Endodermal cell (in vitro differentiated cells): ENCODE data around the gene WDR54. TPM values are rescaled to one million over a fixed set of nuclear protein-coding genes. Genes with fewer than 3 reads are reported as not detected.
"Not testable (repeated sequence)": the region's sequence is repeated elsewhere in the genome, so short reads cannot be mapped to it uniquely, and the experiment has no call there.

Experiments used
- DNase-seq: peaks from one replicate; pipeline ENCODE4 v3.0.0-alpha.2; 2017
- H3K27ac ChIP-seq: 2 replicates; pipeline ENCODE4 v1.5.1; 2013; ENCODE audit warnings: mild to moderate bottlenecking, low read depth, low read length, moderate library complexity
- H3K27me3 ChIP-seq: 2 replicates; pipeline ENCODE4 v1.6.1; 2013; ENCODE audit warnings: mild to moderate bottlenecking, low read length, moderate library complexity; ENCODE audit not compliant: insufficient read depth, control insufficient read depth, poor library complexity, severe bottlenecking
- H3K36me3 ChIP-seq: 2 replicates; pipeline ENCODE4 v1.7.0; 2013; ENCODE audit warnings: mild to moderate bottlenecking, low read length, moderate library complexity; ENCODE audit not compliant: control insufficient read depth, insufficient read depth
- H3K4me1 ChIP-seq: one replicate; pipeline ENCODE4 v1.7.0; 2013; ENCODE audit warnings: low read length; ENCODE audit not compliant: control insufficient read depth, insufficient read depth
- H3K4me3 ChIP-seq: 2 replicates; pipeline ENCODE4 v1.5.1; 2013; ENCODE audit warnings: mild to moderate bottlenecking, low read length, moderate library complexity
- H3K9ac ChIP-seq: 2 replicates; pipeline ENCODE4 v1.6.1; 2013; ENCODE audit warnings: mild to moderate bottlenecking, low read length, moderate library complexity; ENCODE audit not compliant: poor library complexity, severe bottlenecking; ENCODE audit errors: extremely low read depth
- H3K9me3 ChIP-seq: 2 replicates; pipeline ENCODE4 v1.6.1; 2013; ENCODE audit warnings: mild to moderate bottlenecking, low read length, moderate library complexity; ENCODE audit not compliant: control insufficient read depth
- H3K27ac Mint-ChIP-seq: 2 replicates; pipeline ENCODE4 v1.8.0; 2020; ENCODE audit warnings: mixed read lengths
- H3K27me3 Mint-ChIP-seq: 2 replicates; pipeline ENCODE4 v1.8.0; 2021; ENCODE audit warnings: mild to moderate bottlenecking, mixed read lengths; ENCODE audit not compliant: insufficient read depth
- H3K36me3 Mint-ChIP-seq: 2 replicates; pipeline ENCODE4 v1.8.0; 2020; ENCODE audit warnings: low read depth, mixed read lengths
- H3K4me1 Mint-ChIP-seq: 2 replicates; pipeline ENCODE4 v1.8.0; 2020; ENCODE audit warnings: mixed read lengths
- H3K4me3 Mint-ChIP-seq: 2 replicates; pipeline ENCODE4 v1.8.0; 2020; ENCODE audit warnings: mild to moderate bottlenecking, moderate library complexity, mixed read lengths
- H3K9me3 Mint-ChIP-seq: 2 replicates; pipeline ENCODE4 v1.8.0; 2020; ENCODE audit warnings: mild to moderate bottlenecking, mixed read lengths
- CTCF ChIP-seq: fragments of 200-600 bp; sonication (generic); conservative IDR thresholded peaks from 2 replicates; pipeline ENCODE4 v1.5.0; 2021; ENCODE audit warnings: antibody characterized with exemption, mild to moderate bottlenecking
- WGBS, 2 experiments: methylation state at CpG; one replicate each; pipeline versions ENCODE4 v1.1.5 to v1.1.7; 2013; ENCODE audit warnings: missing lambda C conversion rate in 2 of 2, mixed read lengths in 1 of 2; ENCODE audit not compliant: insufficient coverage in 1 of 2, insufficient read length in 1 of 2; 5-methylcytosine and 5-hydroxymethylcytosine counted together
- total RNA-seq, 2 donors: library from RNA; stranded (reverse); fragmentation: NEBNext Ultra II Directional in 1 of 2; extraction: Animal tissue kit (Norgen Biotek cat#: 25700) in 1 of 2; gene quantifications; 2 replicates in 1 of 2; 3 replicates in 1 of 2; pipeline ENCODE4 v1.2.1, GENCODE V29; 2021

WDR54 gene
- total RNA-seq, 2 donors from 2014 or later: 43.1 to 69.4 TPM

- H3K36me3 Mint-ChIP-seq: peaks cover 26% of the 10 kb centered on the region
- Histone ChIP-seq H3K9ac (peak within 1 kb of the TSS; percentile 84), H3K4me3 (peak within 1 kb of the TSS; percentile 93), H3K4me1 (no peaks in the 10 kb centered on the region), H3K27me3 (no peaks in the 10 kb centered on the region), H3K36me3 (peaks cover 27% of the 10 kb centered on the region), H3K9me3 (no peaks in the 10 kb centered on the region), H3K27ac (peak within 1 kb of the TSS; percentile 88)
- H3K27me3 Mint-ChIP-seq: no peaks in the 10 kb centered on the region
- peak within 1 kb of the TSS; percentile 83 for H3K4me3 Mint-ChIP-seq
- H3K4me1 Mint-ChIP-seq: peaks cover 27% of the 10 kb centered on the region
- peak within 1 kb of the TSS; percentile 99 for H3K27ac Mint-ChIP-seq
- H3K9me3 Mint-ChIP-seq: no peaks in the 10 kb centered on the region
- WGBS, 2 experiments: 0% methylated on average over 16 to 38 of the region's 38 CpGs
- no peak for TF ChIP-seq CTCF
- peak; percentile 100 for DNase-seq
Measured at GRCh38 chr2:74458132-74458937, 36.8 kb downstream of the WDR54 start, which contains the start of gene WBP1. Gene WBP1 (plus strand): TSS chr2:74458438. CDS start chr2:74458603, 165 bp downstream.

- no peaks in the 10 kb centered on the region for H3K9me3 ChIP-seq
- Mint-ChIP-seq H3K36me3 (peaks cover 27% of the 10 kb centered on the region), H3K4me1 (peaks cover 27% of the 10 kb centered on the region), H3K4me3 (peak overlapping the region; percentile 83), H3K9me3 (no peaks in the 10 kb centered on the region), H3K27ac (peak overlapping the region; percentile 94), H3K27me3 (no peaks in the 10 kb centered on the region)
- H3K4me1 ChIP-seq: no peaks in the 10 kb centered on the region
- 0 to 17% methylated on average over 2 to 10 of the region's 10 CpGs for WGBS, 2 experiments
- H3K27ac ChIP-seq: peak overlapping the region; percentile 77
- H3K36me3 ChIP-seq: peaks cover 28% of the 10 kb centered on the region
- peak overlapping the region; percentile 67 for H3K9ac ChIP-seq
- peak overlapping the region; percentile 93 for H3K4me3 ChIP-seq
- H3K27me3 ChIP-seq: no peaks in the 10 kb centered on the region
- TF ChIP-seq CTCF: no peak
- no peak for DNase-seq
Measured at GRCh38 chr2:74458938-74459363, 37.4 kb downstream of the WDR54 start.

GRCh38 chr2:74459503-74460118, 38.1 kb downstream of the WDR54 start:
- DNase-seq, H3K9me3 Mint-ChIP-seq, H3K27me3 ChIP-seq, H3K9me3 ChIP-seq, H3K9ac ChIP-seq, H3K27me3 Mint-ChIP-seq, H3K4me1 ChIP-seq, H3K27ac ChIP-seq: not testable (repeated sequence)
- Mint-ChIP-seq H3K27ac (peak overlapping the region; percentile 75), H3K36me3 (peaks cover 27% of the 10 kb centered on the region), H3K4me3 (peak overlapping the region; percentile 83), H3K4me1 (peaks cover 29% of the 10 kb centered on the region)
- peak overlapping the region; percentile 93 for H3K4me3 ChIP-seq
- WGBS, 2 experiments: 89 to 90% methylated on average over 6 to 13 of the region's 13 CpGs
- H3K36me3 ChIP-seq: peaks cover 28% of the 10 kb centered on the region

- H3K27me3 Mint-ChIP-seq, H3K9me3 ChIP-seq, H3K9me3 Mint-ChIP-seq, DNase-seq, H3K27ac Mint-ChIP-seq, H3K27me3 ChIP-seq, H3K9ac ChIP-seq, H3K27ac ChIP-seq, H3K4me3 ChIP-seq, H3K4me3 Mint-ChIP-seq, H3K4me1 ChIP-seq: not testable (repeated sequence)
- Mint-ChIP-seq H3K4me1 (peaks cover 29% of the 10 kb centered on the region), H3K36me3 (peaks cover 27% of the 10 kb centered on the region)
- H3K36me3 ChIP-seq: peaks cover 28% of the 10 kb centered on the region
- 96 to 100% methylated on average over 1 to 10 of the region's 10 CpGs for WGBS, 2 experiments
Measured at GRCh38 chr2:74460187-74460586, 38.7 kb downstream of the WDR54 start.
